ENCODE measurements around the gene CFAP74. TPM values are rescaled to one million over a fixed set of nuclear protein-coding genes. Genes with fewer than 3 reads are reported as not detected.
"Not testable (repeated sequence)": the region's sequence is repeated elsewhere in the genome, so short reads cannot be mapped to it uniquely, and the experiment has no call there.

Gene CFAP74
- total RNA-seq, 1 experiment from 2014 or later, result 0.28 TPM

- WGBS (ENCODE audit: extremely low coverage, insufficient read length, low lambda C conversion rate), result no CpG with 5 or more reads among the region's 15 CpGs
- no peak overlapping the region for H3K23ac ChIP-seq (ENCODE audit: insufficient read length, low read depth, low read length)
- no peaks in the 10 kb centered on the region for H3K9me3 ChIP-seq (ENCODE audit: control insufficient read depth, low read depth, low read length)
- H3K4me2 ChIP-seq (ENCODE audit: insufficient read depth, insufficient read length, low read length), result no peak overlapping the region
- no peaks in the 10 kb centered on the region for H3K4me1 ChIP-seq (ENCODE audit: insufficient read depth, low read length)
- H3T11ph ChIP-seq (ENCODE audit: low read length), result no peak overlapping the region
- H4K91ac ChIP-seq (ENCODE audit: insufficient read length, low read depth, low read length), result no peak overlapping the region
- Mint-ChIP-seq H3K4me1 (peaks cover 0 to 2% of the 10 kb centered on the region in 2 experiments; a peak in 1 of 4 replicates), H3K27me3 (ENCODE audit: low read depth) (no peaks in the 10 kb centered on the region; the same call in none of the 2 replicates), H3K36me3 (ENCODE audit: insufficient read depth in 1 of 3, low read depth in 3 of 3) (no peaks in the 10 kb centered on the region; a peak in 1 of 7 replicates), H3K4me3 (no peak overlapping the region), H3K9me3 (peaks cover 7 to 15% of the 10 kb centered on the region in 2 experiments), H3K27ac (no peak overlapping the region)
- H3K79me2 ChIP-seq (ENCODE audit: insufficient read depth, low read length), result no peaks in the 10 kb centered on the region
- no peak overlapping the region for H4K8ac ChIP-seq (replicated peaks; ENCODE audit: insufficient read length, low read depth, low read length)
- no peak overlapping the region for H2BK12ac ChIP-seq (ENCODE audit: insufficient read length, low read depth, low read length)
- no peak overlapping the region for H2BK5ac ChIP-seq (ENCODE audit: insufficient read length, low read length)
- H2AK5ac ChIP-seq (ENCODE audit: insufficient read length, low read length), result no peak overlapping the region
- no peak overlapping the region for H2BK20ac ChIP-seq (ENCODE audit: low read depth, low read length, poor library complexity, severe bottlenecking)
- no peaks in the 10 kb centered on the region for H3K27me3 ChIP-seq (ENCODE audit: insufficient read depth, low read length)
- H4K20me1 ChIP-seq (ENCODE audit: control insufficient read depth, insufficient read depth, insufficient read length), result no peaks in the 10 kb centered on the region
- no peak overlapping the region for H2AFZ ChIP-seq (ENCODE audit: low read length)
- H3K14ac ChIP-seq (ENCODE audit: insufficient read depth, low read length), result no peak overlapping the region
- no peak overlapping the region for H2BK120ac ChIP-seq (ENCODE audit: low read depth, low read length, poor library complexity, severe bottlenecking)
- H3K23me2 ChIP-seq (ENCODE audit: insufficient read length, low read depth, low read length, poor library complexity, severe bottlenecking), result no peaks in the 10 kb centered on the region
- H3K27ac ChIP-seq (ENCODE audit: insufficient read length, low read depth, low read length), result no peak overlapping the region
- no peak for TF ChIP-seq CTCF (conservative IDR thresholded peaks at IDR 0.05)
- no peak overlapping the region for H3K56ac ChIP-seq (ENCODE audit: insufficient read length, low read depth, low read length)
- H3K79me1 ChIP-seq (ENCODE audit: insufficient read depth, low read depth, low read length, poor library complexity, severe bottlenecking), result no peaks in the 10 kb centered on the region
- H4K5ac ChIP-seq (ENCODE audit: insufficient read length, low read depth, low read length), result no peak overlapping the region
- H3K9ac ChIP-seq (ENCODE audit: extremely low read depth, insufficient read length, low read length), result no peak overlapping the region
- DNase-seq, result no peak
- H3K18ac ChIP-seq (ENCODE audit: insufficient read length, low read depth, low read length), result no peak overlapping the region
- H2BK15ac ChIP-seq (ENCODE audit: low read depth, low read length), result no peak overlapping the region
- H3K4ac ChIP-seq (ENCODE audit: low read depth, low read length), result no peak overlapping the region
These were observed 66.5 kb downstream of the CFAP74 start for GRCh38 chr1:1937061-1937460.

DNA sequence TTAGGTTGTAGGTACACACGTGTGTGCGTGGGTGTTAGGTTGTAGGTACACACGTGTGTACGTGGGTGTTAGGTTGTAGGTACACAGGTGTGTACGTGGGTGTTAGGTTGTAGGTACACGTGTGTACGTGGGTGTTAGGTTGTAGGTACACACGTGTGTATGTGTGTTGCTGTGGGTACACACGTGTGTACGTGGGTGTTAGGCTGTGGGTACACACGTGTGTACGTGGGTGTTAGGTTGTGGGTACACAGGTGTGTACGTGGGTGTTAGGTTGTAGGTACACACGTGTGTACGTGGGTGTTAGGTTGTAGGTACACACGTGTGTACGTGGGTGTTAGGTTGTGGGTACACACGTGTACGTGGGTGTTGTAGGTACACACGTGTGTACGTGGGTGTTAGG lies 68.7 kb downstream of the CFAP74 start:
- not testable (repeated sequence) for H3K79me2 ChIP-seq (ENCODE audit: insufficient read depth, low read length); H3K27ac ChIP-seq (ENCODE audit: insufficient read length, low read depth, low read length); H4K5ac ChIP-seq (ENCODE audit: insufficient read length, low read depth, low read length); H3T11ph ChIP-seq (ENCODE audit: low read length); H3K9me3 ChIP-seq (ENCODE audit: control insufficient read depth, low read depth, low read length); H3K4me1 ChIP-seq (ENCODE audit: insufficient read depth, low read length); H3K23ac ChIP-seq (ENCODE audit: insufficient read length, low read depth, low read length); H3K4me1 Mint-ChIP-seq; H3K4me3 Mint-ChIP-seq; H2AK5ac ChIP-seq (ENCODE audit: insufficient read length, low read length); H3K27ac Mint-ChIP-seq; H4K20me1 ChIP-seq (ENCODE audit: control insufficient read depth, insufficient read depth, insufficient read length); H3K79me1 ChIP-seq (ENCODE audit: insufficient read depth, low read depth, low read length, poor library complexity, severe bottlenecking); H2BK15ac ChIP-seq (ENCODE audit: low read depth, low read length); H3K4me2 ChIP-seq (ENCODE audit: insufficient read depth, insufficient read length, low read length); H2BK20ac ChIP-seq (ENCODE audit: low read depth, low read length, poor library complexity, severe bottlenecking); H3K36me3 Mint-ChIP-seq (ENCODE audit: insufficient read depth in 1 of 3, low read depth in 3 of 3); H2AFZ ChIP-seq (ENCODE audit: low read length); H3K4ac ChIP-seq (ENCODE audit: low read depth, low read length); H3K27me3 Mint-ChIP-seq (ENCODE audit: low read depth); H4K91ac ChIP-seq (ENCODE audit: insufficient read length, low read depth, low read length); H3K23me2 ChIP-seq (ENCODE audit: insufficient read length, low read depth, low read length, poor library complexity, severe bottlenecking); H2BK5ac ChIP-seq (ENCODE audit: insufficient read length, low read length); H3K14ac ChIP-seq (ENCODE audit: insufficient read depth, low read length); H3K18ac ChIP-seq (ENCODE audit: insufficient read length, low read depth, low read length); H3K56ac ChIP-seq (ENCODE audit: insufficient read length, low read depth, low read length); DNase-seq; H4K8ac ChIP-seq (replicated peaks; ENCODE audit: insufficient read length, low read depth, low read length); H3K9ac ChIP-seq (ENCODE audit: extremely low read depth, insufficient read length, low read length); H2BK120ac ChIP-seq (ENCODE audit: low read depth, low read length, poor library complexity, severe bottlenecking); H2BK12ac ChIP-seq (ENCODE audit: insufficient read length, low read depth, low read length); H3K27me3 ChIP-seq (ENCODE audit: insufficient read depth, low read length)
- peaks cover 7 to 15% of the 10 kb centered on the region in 2 experiments for H3K9me3 Mint-ChIP-seq
- WGBS (ENCODE audit: extremely low coverage, insufficient read length, low lambda C conversion rate), result 100% methylated on average over 2 of the region's 21 CpGs
